GM21447 (cell line): Measurements from ENCODE around the gene HGFAC.

ENCODE experiments used
- ATAC-seq: cut with Tn5 transposase; IDR thresholded peaks from one replicate; pipeline ENCODE4 v1.9.1; 2021; ENCODE audit not compliant: unreplicated experiment

Gene HGFAC

GRCh38 chr4:3441501-3442459 is at the start of gene HGFAC:
HGFAC (plus strand) TSS chr4:3441968; CDS start chr4:3442002, 34 bp downstream.
- no peak for ATAC-seq

GRCh38 chr4:3392321-3392720 is 49.4 kb upstream of the HGFAC start:
- ATAC-seq, result no peak

- ATAC-seq, result no peak
Observed at GRCh38 chr4:3393171-3393570, 48.6 kb upstream of the HGFAC start.

GRCh38 chr4:3396600-3396999 is 45.2 kb upstream of the HGFAC start:
- ATAC-seq, result no peak

GRCh38 chr4:3397128-3397527 is 44.6 kb upstream of the HGFAC start:
- ATAC-seq, result no peak

GRCh38 chr4:3399277-3400194 is 42.2 kb upstream of the HGFAC start:
- no peak for ATAC-seq

- ATAC-seq, result no peak
Observed at GRCh38 chr4:3401436-3402171, 40.2 kb upstream of the HGFAC start.

- ATAC-seq, result no peak
Observed at GRCh38 chr4:3402491-3403347, 39.0 kb upstream of the HGFAC start.

- ATAC-seq, result no peak
Observed at GRCh38 chr4:3403348-3403906, 38.3 kb upstream of the HGFAC start.

GRCh38 chr4:3404546-3404945 is 37.2 kb upstream of the HGFAC start:
- no peak for ATAC-seq

- ATAC-seq, result no peak
Observed at GRCh38 chr4:3405176-3405575, 36.6 kb upstream of the HGFAC start.

GRCh38 chr4:3406021-3406420 is 35.7 kb upstream of the HGFAC start:
- no peak for ATAC-seq

GRCh38 chr4:3406431-3406830 is 35.3 kb upstream of the HGFAC start:
- ATAC-seq, result no peak

- ATAC-seq, result no peak
Observed at GRCh38 chr4:3407171-3407771, 34.5 kb upstream of the HGFAC start.

- ATAC-seq, result no peak
Observed at GRCh38 chr4:3407930-3408792, 33.6 kb upstream of the HGFAC start.

GRCh38 chr4:3408793-3409330 is 32.9 kb upstream of the HGFAC start:
- no peak for ATAC-seq

- no peak for ATAC-seq
Observed at GRCh38 chr4:3409571-3410091, 32.1 kb upstream of the HGFAC start.
